Stimulated activated CD4-positive, alpha-beta T cell treated with anti-CD3 and anti-CD28 coated beads, Interleukin-4, amount 100 ng/mL, for 48 hours (primary cell): ENCODE data around the gene E2F1.
"Not testable (repeated sequence)": the region's sequence is repeated elsewhere in the genome, so short reads cannot be mapped to it uniquely, and the experiment has no call there.

Experiments
- DNase-seq, 2 donors: peaks; one replicate each; pipeline ENCODE4 v3.0.0-alpha.2; 2020; ENCODE audit warnings: low read depth in 2 of 2

The E2F1 gene

GRCh38 chr20:33710681-33711445 lies 24.7 kb upstream of the E2F1 start:
- DNase-seq, result no peak

- no peak for DNase-seq
Observed at GRCh38 chr20:33709905-33710541, 23.8 kb upstream of the E2F1 start.

DNA sequence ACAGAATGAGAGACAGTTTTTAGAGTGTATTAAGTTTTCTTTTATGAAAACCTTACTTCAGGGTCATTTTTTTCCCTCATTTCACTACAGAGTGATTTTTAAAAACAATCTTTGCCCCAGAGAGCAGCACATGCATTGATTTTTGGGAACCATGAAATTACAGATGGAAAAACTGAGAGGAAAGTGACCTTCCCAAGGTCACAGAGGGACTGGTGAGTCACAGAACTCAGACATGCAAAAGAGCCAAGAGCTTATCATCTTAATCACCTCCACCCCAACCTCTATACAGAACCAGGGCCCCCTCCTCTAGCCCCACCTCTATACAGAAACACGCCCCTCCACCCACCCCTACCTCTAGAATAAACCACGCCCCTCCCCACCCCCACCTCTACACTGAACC lies 23.2 kb upstream of the E2F1 start:
- DNase-seq, result no peak

- DNase-seq, result no peak
Observed at GRCh38 chr20:33707668-33708067, 21.5 kb upstream of the E2F1 start.

- DNase-seq, result no peak
Observed at GRCh38 chr20:33704197-33704924, 18.2 kb upstream of the E2F1 start.

- DNase-seq, result no peak
Observed at GRCh38 chr20:33703498-33704137, 17.4 kb upstream of the E2F1 start.

DNA sequence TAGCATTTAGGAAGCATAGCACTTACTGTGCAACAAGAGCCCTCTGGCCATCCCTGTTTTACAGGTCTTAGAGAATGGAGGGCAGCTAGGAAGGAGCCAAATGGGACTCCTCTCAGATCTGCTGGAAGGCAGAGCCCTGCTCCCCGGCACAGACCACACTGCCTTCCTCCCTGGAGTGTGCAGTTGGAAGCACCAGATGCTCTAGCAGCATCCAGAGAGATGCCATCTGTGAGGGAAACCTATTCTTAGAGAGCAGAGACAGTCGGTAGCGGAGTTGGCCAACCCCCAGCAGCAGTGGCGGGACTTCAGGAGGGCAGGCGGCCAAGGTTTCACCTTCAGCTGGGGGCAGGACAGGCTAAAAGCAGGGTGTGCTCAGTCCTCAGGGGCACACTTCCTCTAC lies 16.7 kb upstream of the E2F1 start:
- DNase-seq, result no peak

DNA sequence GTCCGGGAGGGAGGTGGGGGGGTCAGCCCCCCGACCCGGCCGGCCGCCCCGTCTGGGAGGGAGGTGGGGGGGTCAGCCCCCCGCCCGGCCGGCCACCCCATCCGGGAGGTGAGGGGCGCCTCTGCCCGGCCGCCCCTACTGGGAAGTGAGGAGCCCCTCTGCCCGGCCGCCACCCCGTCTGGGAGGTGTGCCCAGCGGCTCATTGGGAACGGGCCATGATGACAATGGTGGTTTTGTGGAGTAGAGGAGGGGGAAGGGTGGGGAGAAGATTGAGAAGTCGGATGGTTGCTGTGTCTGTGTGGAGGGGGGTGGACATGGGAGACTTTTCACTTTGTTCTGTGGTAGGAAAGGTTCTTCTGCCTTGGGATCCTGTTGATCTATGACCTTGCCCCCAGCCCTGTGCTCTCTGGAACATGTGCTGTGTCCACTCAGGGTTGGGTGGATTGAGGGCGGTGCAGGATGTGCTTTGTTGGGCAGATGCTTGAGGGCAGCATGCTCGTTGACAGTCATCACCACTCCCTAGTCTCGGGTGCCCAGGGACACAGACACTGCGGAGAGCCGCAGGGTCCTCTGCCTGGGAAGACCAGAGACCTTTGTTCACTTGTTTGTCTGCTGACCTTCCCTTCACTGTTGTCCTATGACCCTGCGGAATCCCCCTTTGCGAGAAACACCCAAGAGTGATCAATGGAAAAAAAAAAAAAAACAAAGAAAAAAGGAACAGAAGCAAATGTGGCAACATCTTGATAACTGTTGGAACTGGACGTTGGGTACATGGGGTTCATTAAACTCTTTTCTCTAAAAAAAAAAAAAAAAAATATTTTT lies 15.7 kb upstream of the E2F1 start:
- DNase-seq, result no peak

- not testable (repeated sequence) for DNase-seq
Observed at GRCh38 chr20:33700696-33701441, 14.7 kb upstream of the E2F1 start.

DNA sequence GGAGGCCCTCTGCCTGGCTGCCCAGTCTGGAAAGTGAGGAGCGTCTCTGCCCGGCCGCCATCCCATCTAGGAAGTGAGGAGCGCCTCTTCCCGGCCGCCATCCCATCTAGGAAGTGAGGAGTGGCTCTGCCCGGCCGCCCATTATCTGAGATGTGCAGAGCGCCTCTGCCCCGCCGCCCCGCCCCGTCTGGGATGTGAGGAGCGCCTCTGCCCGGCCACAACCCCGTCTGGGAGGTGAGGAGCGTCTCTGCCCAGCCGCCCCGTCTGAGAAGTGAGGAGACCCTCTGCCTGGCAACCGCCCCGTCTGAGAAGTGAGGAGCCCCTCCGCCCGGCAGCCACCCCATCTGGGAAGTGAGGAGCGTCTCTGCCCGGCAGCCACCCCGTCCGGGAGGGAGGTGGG lies 12.8 kb upstream of the E2F1 start:
- DNase-seq, result not testable (repeated sequence)

GRCh38 chr20:33697129-33697528 lies 10.9 kb upstream of the E2F1 start:
- DNase-seq, result no peak

DNA sequence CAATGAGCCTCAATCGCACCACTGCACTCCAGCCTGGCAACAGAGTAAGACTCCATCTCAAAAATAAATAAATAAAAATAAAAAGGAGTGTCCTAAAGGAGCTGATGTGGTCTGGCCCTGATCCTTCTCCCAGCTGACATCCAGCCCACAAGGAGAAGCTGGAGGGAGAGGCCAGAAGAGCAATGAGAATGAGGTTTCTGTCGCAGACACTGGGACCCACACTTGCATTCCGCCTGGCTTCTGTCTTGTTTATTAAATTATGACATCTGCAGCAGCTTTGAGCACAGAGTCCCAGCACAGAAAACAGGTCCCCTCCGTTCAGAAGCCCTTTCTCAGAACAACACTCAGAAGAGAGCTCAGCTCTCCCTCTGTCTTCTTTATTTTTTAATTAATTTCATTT lies 10.3 kb upstream of the E2F1 start:
- DNase-seq, result no peak

DNA sequence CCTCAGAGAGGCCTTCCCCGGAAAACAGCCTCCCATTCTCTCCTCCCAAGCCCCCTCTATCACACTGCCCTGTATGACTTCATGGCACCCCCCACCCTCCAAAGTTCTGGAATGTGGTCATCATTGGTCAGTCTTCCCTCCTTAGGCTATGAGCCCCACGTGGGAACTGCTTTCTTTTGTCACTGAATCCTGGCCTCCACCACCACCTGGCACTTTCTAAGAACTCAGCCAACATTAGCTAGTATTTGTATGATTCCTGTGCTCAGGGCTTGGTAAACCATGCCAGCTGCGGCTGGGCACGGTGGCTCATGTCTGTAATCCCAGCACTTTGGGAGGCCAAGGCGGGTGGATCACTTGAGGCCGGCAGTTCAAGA lies 8.4 kb upstream of the E2F1 start:
- DNase-seq, result no peak

DNA sequence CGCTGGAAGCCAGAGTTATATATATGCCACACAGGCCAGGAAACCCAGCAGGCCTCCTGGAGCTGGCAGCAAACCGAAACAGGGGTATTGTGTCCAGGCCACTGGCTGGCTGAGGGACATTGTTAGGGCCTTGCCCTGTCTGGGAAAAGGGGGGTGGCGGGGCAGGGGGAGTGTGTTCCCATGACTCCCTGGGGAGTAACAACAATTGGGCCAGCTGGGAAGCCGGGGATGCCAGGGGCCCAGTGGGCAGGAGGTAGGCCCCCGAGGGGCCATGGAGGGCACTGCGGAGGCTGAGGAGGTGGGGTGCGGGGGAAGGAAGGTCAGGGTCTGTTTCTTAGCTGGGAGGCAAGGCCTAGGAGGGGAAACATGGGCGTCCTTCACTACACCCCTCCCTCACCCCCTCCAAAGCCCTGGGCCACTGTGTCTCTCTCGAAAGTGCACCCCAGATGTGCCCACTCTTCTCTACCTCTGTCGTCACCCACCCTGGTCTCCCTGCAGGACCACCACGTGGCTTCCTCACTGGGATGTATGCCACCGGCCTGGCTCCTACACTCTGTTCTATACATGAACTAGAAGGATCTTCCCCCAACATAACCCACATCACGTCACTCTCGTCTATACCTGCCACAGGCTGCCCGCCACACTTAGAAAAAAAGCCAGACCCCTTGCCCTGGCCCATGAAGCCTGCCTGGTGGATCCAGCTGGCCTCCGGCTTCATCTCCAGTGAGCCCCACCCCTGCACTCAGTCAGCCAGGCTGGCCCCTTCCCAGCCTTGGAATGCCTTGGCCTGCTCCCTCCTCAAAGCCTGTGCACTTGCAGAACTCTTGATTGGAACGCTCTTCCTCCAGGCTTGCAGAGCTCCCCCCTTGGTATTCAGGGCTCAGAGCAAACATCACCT lies 7.8 kb upstream of the E2F1 start:
- no peak for DNase-seq

- DNase-seq, result no peak
Observed at GRCh38 chr20:33693289-33693688, 7.1 kb upstream of the E2F1 start.

GRCh38 chr20:33689973-33690372 lies 3.8 kb upstream of the E2F1 start:
- no peak for DNase-seq

DNA sequence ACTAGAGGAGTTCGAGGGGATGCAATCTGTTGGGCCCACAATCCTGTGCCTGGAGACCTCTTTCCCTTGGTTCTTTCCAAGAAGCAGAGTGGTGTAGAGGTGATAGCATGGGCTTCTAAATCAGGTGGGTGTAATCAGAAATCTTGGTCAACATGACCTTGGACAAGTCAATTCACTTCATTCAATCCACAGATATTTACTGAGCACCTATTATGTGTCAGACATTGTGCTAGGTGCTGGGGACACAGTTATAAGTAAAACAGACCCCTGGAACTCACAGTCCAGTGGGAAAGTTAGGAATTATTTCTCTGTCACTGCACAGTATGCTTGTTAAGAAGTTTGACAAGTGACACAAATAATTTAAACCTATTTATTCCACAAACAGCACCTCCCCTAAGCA lies 3.3 kb upstream of the E2F1 start:
- no peak for DNase-seq

GRCh38 chr20:33688938-33689424 lies 2.8 kb upstream of the E2F1 start:
- DNase-seq, result no peak
